Stimulated activated naive B cell treated with anti-CD40 and anti-IgM and Interleukin-4, amounts not matched to agents 10 μg/mL and 1 μg/mL and 100 μg/mL, for 72 hours (primary cell): ENCODE results near the gene SLC4A4.

Source experiments
- ATAC-seq, 2 donors: fragments of 150-1000 bp; cut with Tn5 transposase; replicated peaks; 2 replicates each; pipeline ENCODE4 v1.10.0; 2021; ENCODE audit warnings: moderate library complexity in 1 of 2
- DNase-seq: peaks from one replicate; pipeline ENCODE4 v3.0.0; 2021
- H3K27ac Mint-ChIP-seq: one replicate; pipeline ENCODE4 v1.8.0; 2022; ENCODE audit warnings: mild to moderate bottlenecking, mixed read lengths
- H3K27me3 Mint-ChIP-seq, 2 donors: one replicate each; pipeline ENCODE4 v1.8.0; 2022; ENCODE audit warnings: mixed read lengths in 2 of 2
- H3K36me3 Mint-ChIP-seq, 2 donors: one replicate each; pipeline ENCODE4 v1.8.0; 2022; ENCODE audit warnings: mixed read lengths in 2 of 2, mild to moderate bottlenecking in 1 of 2
- H3K4me1 Mint-ChIP-seq, 2 donors: one replicate each; pipeline ENCODE4 v1.8.0; 2022; ENCODE audit warnings: mixed read lengths in 2 of 2, mild to moderate bottlenecking in 1 of 2
- H3K4me3 Mint-ChIP-seq, 2 donors: one replicate each; pipeline ENCODE4 v1.8.0; 2022; ENCODE audit warnings: mild to moderate bottlenecking in 2 of 2, mixed read lengths in 2 of 2, moderate library complexity in 1 of 2
- H3K9me3 Mint-ChIP-seq, 2 donors: one replicate each; pipeline ENCODE4 v1.8.0; 2022; ENCODE audit warnings: mixed read lengths in 2 of 2, mild to moderate bottlenecking in 1 of 2

Gene SLC4A4

DNA sequence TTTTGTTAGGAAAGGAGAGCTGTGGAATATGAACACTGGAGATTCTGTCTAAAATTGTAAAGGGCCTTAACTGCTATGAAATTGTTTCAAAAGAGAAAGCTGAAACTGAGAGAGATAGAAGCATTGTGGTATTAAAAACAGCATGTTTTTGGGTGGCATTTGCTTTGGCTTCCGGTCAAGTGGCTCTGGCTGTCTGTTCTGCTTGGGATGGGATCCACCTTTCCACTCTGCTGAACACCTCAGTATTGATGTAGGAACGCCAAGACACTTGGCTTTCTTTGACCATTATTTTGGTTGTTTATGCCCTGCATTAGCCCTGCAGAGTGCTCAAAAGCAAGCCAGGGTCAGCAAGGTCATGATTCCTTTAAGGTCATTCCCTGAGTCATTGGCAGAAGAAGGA lies 199.7 kb downstream of the SLC4A4 start:
- Mint-ChIP-seq H3K27me3 (no peaks in the 10 kb centered on the region), H3K9me3 (no peaks in the 10 kb centered on the region), H3K4me1 (peaks cover 11 to 18% of the 10 kb centered on the region in 2 donors), H3K4me3 (no peak overlapping the region), H3K27ac (no peak overlapping the region), H3K36me3 (no peaks in the 10 kb centered on the region)
- ATAC-seq (no peak), DNase-seq (no peak)

DNA sequence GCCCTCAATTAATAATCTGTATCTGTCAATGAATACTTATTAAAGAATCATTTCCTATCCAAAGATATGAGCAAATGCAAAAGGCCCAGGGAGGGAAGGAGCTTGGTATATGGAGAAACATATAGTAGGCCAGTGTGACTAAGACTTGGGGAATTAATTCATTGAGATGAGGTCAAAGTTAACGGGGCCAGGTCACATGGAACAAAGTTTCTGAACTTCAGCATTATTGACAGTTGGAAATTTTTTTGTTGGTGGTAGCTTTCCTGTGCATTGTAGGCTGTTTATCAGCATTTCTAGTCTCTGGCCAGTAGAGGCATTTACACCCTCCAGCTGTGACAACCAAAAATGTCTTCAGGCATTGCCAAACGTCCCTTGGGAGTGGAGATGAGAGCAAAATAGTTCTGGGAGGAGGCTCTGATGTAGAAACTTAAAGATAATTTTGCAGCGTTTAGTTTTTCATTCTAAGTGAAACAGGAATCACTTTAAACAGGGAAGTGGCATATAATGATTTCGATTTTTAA lies 202.0 kb downstream of the SLC4A4 start:
- no peaks in the 10 kb centered on the region for H3K36me3 Mint-ChIP-seq
- no peak overlapping the region for H3K27ac Mint-ChIP-seq
- H3K27me3 Mint-ChIP-seq = no peaks in the 10 kb centered on the region
- peaks cover 11 to 18% of the 10 kb centered on the region in 2 donors for H3K4me1 Mint-ChIP-seq
- DNase-seq (no peak), ATAC-seq (peak; percentile 66 to 72)
- H3K4me3 Mint-ChIP-seq = no peak overlapping the region
- H3K9me3 Mint-ChIP-seq = no peaks in the 10 kb centered on the region

DNA sequence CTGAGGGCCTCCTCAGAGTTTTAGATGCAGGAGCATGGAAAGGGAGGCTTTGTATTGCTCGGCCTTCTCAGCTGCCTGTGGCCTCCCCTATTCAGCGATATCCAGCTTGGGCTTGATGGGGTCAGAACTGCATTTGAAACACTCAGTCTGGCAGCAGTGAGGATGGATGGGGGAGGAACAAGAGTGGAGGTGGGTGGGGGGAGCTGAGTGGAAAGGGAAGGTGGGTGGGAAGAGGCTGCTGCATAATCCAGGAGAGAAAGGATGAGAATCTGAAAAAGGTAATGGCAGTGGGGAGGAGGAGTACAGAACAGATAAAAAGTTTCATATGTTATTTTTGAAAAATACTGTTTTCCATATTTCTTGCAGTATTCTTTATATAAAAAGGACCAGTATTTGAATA lies 202.7 kb downstream of the SLC4A4 start:
- no peaks in the 10 kb centered on the region for H3K27me3 Mint-ChIP-seq
- no peak overlapping the region for H3K27ac Mint-ChIP-seq
- no peaks in the 10 kb centered on the region for H3K9me3 Mint-ChIP-seq
- no peak for ATAC-seq
- H3K4me3 Mint-ChIP-seq = no peak overlapping the region
- no peak for DNase-seq
- no peaks in the 10 kb centered on the region for H3K36me3 Mint-ChIP-seq
- H3K4me1 Mint-ChIP-seq = peaks cover 11 to 18% of the 10 kb centered on the region in 2 donors

DNA sequence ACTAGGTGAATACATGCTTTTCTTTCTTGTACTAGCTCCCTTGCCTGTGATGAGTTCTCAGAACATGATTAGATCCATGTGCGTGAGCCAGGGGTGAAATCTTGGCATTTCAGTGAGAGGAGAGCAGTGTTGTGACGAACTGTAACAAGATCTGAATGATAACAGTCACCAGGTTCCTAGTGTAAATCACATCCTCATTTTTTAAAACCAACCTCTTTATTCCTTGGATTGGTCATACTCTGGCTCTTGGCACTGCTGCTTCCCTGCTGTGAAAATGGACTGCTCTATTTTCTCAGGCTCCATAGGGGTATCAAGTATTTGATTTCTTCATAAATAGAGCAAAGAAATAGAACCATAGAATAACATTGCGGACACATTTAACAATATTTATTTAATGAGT lies 206.3 kb downstream of the SLC4A4 start:
- Mint-ChIP-seq H3K4me3 (no peak overlapping the region), H3K9me3 (no peaks in the 10 kb centered on the region), H3K27ac (no peak overlapping the region), H3K27me3 (no peaks in the 10 kb centered on the region), H3K4me1 (peaks cover 9 to 13% of the 10 kb centered on the region in 2 donors), H3K36me3 (no peaks in the 10 kb centered on the region)
- ATAC-seq = no peak
- DNase-seq = no peak

DNA sequence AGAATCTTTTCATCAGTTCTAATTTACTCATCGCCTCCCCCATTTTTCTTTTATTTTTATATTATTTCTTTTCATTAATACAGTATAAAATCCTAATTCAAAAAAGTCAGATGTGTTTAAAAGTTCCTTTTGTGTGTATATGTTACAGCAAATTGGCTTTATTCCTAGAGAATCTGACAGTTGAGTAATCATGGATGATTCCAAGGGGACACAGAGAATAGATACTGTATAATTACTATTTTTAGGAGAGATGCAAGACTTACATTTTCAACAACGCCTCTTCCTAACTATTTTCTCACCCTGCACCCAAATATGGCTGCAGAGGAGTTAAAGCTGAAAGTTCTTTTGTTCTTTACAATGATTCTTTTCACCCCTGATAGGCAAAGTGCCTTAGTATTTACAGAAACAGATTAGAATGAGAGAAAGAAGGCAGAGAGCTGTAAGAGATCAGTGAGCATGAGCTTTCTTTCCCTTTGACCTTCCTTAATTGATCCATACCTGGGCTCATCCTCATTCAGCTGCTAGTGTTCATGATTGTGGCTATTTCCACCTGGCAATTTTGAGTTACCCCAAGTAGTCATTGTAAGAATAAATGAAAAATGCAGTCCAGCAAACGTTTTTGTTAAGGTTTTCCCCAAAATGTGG lies 210.8 kb downstream of the SLC4A4 start:
- no peak for DNase-seq
- Mint-ChIP-seq H3K4me1 (no peaks in the 10 kb centered on the region), H3K27ac (no peak overlapping the region), H3K36me3 (no peaks in the 10 kb centered on the region), H3K4me3 (no peak overlapping the region), H3K27me3 (no peaks in the 10 kb centered on the region), H3K9me3 (no peaks in the 10 kb centered on the region)
- ATAC-seq = no peak

DNA sequence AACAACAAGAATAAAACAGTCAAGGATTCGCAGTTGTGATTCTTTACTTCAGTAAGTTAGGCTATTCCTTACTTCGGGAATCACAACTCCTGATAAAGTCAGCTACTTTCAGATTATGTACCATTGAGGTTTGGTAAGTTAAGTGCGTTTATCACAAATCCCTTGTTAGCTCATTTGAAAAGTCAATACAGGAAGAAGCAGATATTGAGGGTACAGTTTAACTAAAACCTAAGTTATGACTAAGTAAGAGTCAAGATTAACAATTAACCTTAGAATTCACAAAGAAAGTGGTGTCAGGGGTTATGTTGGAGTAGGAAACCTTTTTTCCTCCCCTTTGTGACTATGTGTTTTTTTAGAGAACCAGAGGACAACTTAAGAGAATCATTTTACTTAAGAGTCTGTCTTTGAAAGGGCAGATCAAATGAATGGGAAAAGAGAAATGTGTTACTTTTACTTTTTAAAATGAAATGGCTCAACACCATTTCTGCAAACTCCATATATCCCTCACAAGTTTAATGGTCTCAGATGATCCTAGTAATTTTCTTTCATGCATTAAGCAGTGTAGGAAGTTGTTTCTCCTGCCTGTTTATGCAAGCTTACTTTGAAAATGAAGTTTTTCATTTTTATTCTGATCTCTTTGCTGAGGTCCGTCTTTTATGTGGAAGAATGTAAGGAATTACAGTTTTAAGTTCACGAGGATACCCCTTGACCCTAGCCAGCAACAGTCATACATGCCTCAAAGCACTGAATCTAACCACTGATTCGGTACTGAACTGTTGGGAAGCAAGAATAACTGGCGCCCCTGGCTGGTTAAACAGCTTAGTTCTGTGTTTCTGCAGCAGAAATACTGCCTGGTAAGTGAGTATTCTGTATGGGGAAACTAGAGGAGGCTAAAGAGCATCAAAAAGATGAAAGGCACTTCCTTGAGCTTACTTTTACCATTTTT lies 211.7 kb downstream of the SLC4A4 start:
- no peaks in the 10 kb centered on the region for H3K4me1 Mint-ChIP-seq
- no peak overlapping the region for H3K27ac Mint-ChIP-seq
- DNase-seq (no peak), ATAC-seq (no peak)
- H3K9me3 Mint-ChIP-seq = no peaks in the 10 kb centered on the region
- no peak overlapping the region for H3K4me3 Mint-ChIP-seq
- no peaks in the 10 kb centered on the region for H3K27me3 Mint-ChIP-seq
- H3K36me3 Mint-ChIP-seq = no peaks in the 10 kb centered on the region

DNA sequence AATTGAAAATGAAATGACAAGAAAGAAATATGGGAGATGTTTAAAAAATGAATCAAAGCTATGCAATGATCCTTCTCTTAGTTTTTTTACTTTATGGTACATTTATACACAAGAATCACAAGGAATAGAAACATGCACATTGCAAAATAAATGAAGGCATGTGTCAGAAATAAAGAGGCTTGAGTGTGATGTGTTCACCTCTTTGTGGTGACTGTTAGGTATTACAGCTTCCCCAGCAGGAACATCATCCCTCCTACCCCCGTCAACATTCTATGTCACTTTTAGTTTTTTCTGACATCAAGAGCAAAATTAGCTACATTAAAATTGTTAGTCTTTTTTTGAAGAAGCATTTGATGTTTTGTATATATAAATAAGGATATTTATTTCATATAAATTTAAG lies 214.8 kb downstream of the SLC4A4 start:
- H3K9me3 Mint-ChIP-seq = no peaks in the 10 kb centered on the region
- H3K36me3 Mint-ChIP-seq = no peaks in the 10 kb centered on the region
- no peaks in the 10 kb centered on the region for H3K27me3 Mint-ChIP-seq
- ATAC-seq = peak; percentile 53 to 61
- H3K4me1 Mint-ChIP-seq = no peaks in the 10 kb centered on the region
- no peak overlapping the region for H3K4me3 Mint-ChIP-seq
- DNase-seq = no peak
- H3K27ac Mint-ChIP-seq = no peak overlapping the region

DNA sequence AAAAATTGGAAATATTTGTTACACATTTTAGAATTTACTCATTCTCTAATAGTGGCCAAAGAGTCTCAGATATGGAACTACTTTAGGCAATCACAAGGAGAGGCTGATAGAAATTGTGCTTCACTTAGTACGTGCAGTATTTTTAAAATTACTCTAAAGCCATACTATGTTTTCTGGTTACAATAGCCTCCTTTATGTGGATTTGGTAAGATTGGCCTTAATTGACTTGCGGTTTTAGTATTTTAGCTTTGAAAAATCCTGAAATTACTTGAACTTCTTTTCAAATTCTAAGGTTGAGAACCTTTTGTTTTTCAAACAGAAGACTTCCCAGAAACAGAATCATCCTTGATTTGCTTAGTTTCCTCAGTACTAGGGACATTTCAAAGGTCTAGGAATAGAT lies 215.2 kb downstream of the SLC4A4 start:
- DNase-seq = no peak
- Mint-ChIP-seq H3K4me1 (no peaks in the 10 kb centered on the region), H3K27ac (no peak overlapping the region), H3K9me3 (no peaks in the 10 kb centered on the region), H3K4me3 (no peak overlapping the region), H3K36me3 (no peaks in the 10 kb centered on the region), H3K27me3 (no peaks in the 10 kb centered on the region)
- no peak for ATAC-seq

DNA sequence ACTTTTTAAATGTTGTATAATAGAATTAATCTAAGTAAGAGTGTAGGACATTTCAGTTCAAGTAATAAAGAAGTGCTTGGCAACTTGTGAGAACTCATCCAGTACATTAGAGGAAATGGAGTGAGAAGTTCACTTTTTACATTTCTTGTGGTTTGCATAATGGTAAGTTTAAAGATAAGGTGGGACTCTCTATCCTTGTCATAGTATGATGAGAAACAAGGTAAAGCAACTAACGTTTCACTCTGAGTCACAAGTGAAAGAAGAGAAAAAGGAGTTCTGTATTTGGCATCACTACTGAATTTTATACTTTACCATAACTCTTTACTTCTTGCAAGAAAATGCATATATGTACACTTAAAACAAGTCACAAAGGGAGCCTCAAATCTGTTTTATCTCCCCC lies 219.4 kb downstream of the SLC4A4 start:
- Mint-ChIP-seq H3K4me1 (no peaks in the 10 kb centered on the region), H3K36me3 (no peaks in the 10 kb centered on the region), H3K9me3 (no peaks in the 10 kb centered on the region), H3K4me3 (no peak overlapping the region), H3K27ac (no peak overlapping the region), H3K27me3 (no peaks in the 10 kb centered on the region)
- ATAC-seq (peak; percentile 66 to 74), DNase-seq (no peak)

DNA sequence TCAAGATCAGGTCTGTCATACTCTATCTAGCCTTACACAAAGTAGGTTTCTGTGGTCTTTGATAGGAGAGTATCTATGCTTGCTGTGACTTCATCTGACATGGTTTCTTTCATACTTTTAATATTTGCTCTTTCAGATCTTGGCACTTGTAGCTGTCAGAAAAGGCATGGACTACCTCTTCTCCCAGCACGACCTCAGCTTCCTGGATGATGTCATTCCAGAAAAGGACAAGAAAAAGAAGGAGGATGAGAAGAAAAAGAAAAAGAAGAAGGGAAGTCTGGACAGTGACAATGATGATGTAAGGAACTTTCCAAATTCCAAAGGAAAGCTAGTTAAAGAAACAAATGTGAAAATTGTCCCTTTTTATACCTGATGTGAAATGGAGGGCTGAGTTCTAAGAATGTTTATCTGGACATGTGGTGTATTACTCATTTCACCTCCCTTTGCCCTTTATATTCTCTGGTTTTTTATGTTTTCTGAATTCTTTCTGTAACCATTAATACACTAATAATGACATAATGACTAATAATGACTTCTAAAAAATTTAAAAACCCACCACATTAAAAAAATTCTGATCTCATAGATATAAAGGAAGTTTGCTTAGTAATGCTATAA lies 221.2 kb downstream of the SLC4A4 start:
- Mint-ChIP-seq H3K27ac (no peak overlapping the region), H3K9me3 (no peaks in the 10 kb centered on the region), H3K27me3 (no peaks in the 10 kb centered on the region), H3K36me3 (no peaks in the 10 kb centered on the region), H3K4me3 (no peak overlapping the region), H3K4me1 (no peaks in the 10 kb centered on the region)
- ATAC-seq = no peak
- no peak for DNase-seq

DNA sequence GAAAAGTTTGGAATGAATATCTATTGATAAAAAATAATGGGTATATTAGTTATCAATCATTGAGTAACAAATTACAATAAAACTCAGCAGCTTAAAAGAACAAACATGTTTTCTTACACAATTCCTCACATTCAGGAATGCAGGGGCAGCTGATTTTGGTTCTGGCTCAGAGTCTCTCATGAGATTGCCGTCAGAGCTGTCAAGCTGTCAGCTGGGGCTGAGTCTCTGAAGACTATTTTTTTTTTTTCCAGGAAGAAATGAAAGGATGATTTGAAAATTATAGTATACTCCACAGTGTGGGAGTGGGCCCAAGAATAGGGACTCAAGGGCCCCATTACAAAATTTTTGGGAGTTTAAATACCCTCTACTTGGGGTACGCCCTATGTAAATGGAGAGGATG lies 226.0 kb downstream of the SLC4A4 start:
- ATAC-seq (no peak), DNase-seq (no peak)
- H3K4me1 Mint-ChIP-seq = no peaks in the 10 kb centered on the region
- H3K36me3 Mint-ChIP-seq = no peaks in the 10 kb centered on the region
- H3K27me3 Mint-ChIP-seq = no peaks in the 10 kb centered on the region
- no peak overlapping the region for H3K27ac Mint-ChIP-seq
- no peak overlapping the region for H3K4me3 Mint-ChIP-seq
- no peaks in the 10 kb centered on the region for H3K9me3 Mint-ChIP-seq

DNA sequence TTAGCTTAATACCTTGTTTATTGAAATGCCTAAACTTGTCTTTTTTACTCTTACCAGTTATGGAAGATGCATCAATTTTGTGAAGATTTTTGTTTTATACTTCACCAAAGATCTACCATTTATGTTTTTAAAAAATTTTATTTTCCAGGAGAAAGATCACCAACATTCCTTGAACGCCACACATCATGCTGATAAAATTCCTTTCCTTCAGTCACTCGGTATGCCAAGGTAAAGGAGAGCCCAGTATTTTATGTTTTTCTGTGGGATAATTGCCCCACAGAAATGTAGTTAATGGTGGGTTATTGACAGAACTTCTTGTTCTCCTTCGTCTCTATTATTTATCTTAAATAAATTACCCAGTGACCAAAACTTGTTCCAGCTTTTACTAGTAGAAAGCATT lies 228.0 kb downstream of the SLC4A4 start:
- no peak for DNase-seq
- Mint-ChIP-seq H3K27me3 (no peaks in the 10 kb centered on the region), H3K36me3 (no peaks in the 10 kb centered on the region), H3K27ac (no peak overlapping the region), H3K4me3 (no peak overlapping the region), H3K4me1 (no peaks in the 10 kb centered on the region), H3K9me3 (no peaks in the 10 kb centered on the region)
- no peak for ATAC-seq

DNA sequence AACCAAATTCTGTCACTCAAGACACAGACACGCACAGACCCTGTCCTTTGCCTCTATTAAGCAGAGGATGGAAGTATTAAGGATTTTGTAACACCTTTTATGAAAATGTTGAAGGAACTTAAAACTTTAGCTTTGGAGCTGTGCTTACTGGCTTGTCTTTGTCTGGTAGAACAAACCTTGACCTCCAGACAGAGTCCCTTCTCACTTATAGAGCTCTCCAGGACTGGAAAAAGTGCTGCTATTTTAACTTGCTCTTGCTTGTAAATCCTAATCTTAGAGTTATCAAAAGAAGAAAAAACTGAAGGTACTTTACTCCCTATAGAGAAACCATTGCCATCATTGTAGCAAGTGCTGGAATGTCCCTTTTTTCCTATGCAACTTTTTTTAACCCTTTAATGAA lies 229.3 kb downstream of the SLC4A4 start:
- Mint-ChIP-seq H3K27me3 (no peaks in the 10 kb centered on the region), H3K36me3 (no peaks in the 10 kb centered on the region), H3K9me3 (no peaks in the 10 kb centered on the region), H3K27ac (no peak overlapping the region), H3K4me1 (no peaks in the 10 kb centered on the region), H3K4me3 (no peak overlapping the region)
- ATAC-seq = no peak
- DNase-seq = no peak

DNA sequence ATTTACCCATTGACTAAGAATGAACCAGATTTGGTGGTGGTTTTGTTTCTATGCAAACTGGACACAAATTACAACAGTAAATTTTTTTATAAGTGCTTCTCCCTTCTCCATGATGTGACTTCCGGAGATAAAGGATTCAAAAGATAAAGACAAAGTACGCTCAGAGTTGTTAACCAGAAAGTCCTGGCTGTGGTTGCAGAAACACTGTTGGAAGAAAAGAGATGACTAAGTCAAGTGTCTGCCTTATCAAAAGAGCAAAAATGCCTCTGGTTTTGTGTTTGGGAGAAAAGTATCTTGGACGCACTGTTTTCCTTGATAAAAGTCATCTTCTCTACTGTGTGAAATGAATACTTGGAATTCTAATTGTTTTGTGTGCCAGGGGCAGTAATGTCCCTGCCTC lies 231.7 kb downstream of the SLC4A4 start:
- H3K9me3 Mint-ChIP-seq = peaks cover 0 to 3% of the 10 kb centered on the region in 2 donors
- no peak overlapping the region for H3K27ac Mint-ChIP-seq
- H3K36me3 Mint-ChIP-seq = no peaks in the 10 kb centered on the region
- no peak overlapping the region for H3K4me3 Mint-ChIP-seq
- H3K4me1 Mint-ChIP-seq = no peaks in the 10 kb centered on the region
- ATAC-seq (no peak), DNase-seq (no peak)
- H3K27me3 Mint-ChIP-seq = no peaks in the 10 kb centered on the region

DNA sequence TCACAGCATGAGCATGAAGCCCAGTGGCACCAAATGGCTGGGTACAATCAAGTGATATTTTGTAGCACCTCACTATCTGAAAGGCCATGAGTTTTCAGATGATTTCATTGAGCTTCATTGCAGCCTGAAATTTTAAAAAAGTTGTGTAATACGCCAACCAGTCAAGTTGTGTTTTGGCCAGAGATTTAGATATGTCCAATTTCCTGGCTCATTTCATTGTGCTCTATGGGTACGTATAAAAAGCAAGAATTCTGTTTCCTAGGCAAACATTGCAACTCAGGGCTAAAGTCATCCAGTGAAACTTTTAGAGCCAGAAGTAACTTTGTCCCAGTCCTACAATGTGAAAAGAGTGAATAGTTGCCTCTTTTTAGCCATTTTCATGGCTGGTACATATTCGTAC lies 232.5 kb downstream of the SLC4A4 start:
- DNase-seq (no peak), ATAC-seq (no peak)
- Mint-ChIP-seq H3K36me3 (no peaks in the 10 kb centered on the region), H3K4me3 (no peak overlapping the region), H3K27me3 (no peaks in the 10 kb centered on the region), H3K27ac (no peak overlapping the region), H3K4me1 (no peaks in the 10 kb centered on the region), H3K9me3 (peaks cover 0 to 3% of the 10 kb centered on the region in 2 donors)
